Right renal pelvis (tissue), 4 donors: ENCODE measurements around the gene ACSL5. TPM values are rescaled to one million over a fixed set of nuclear protein-coding genes. Genes with fewer than 3 reads are reported as not detected.
"Not testable (repeated sequence)": the region's sequence is repeated elsewhere in the genome, so short reads cannot be mapped to it uniquely, and the experiment has no call there.

Experiments used
- DNase-seq, 4 donors: peaks; one replicate each; pipeline ENCODE4 v3.0.0-alpha.2; 2013; ENCODE audit warnings: low read depth in 4 of 4, low spot score in 3 of 4, missing footprints in 1 of 4
- polyA plus RNA-seq, 4 donors: library from polyadenylated mRNA; unstranded; fragments of 120-200 nt; gene quantifications; one replicate each; pipeline ENCODE4 v1.2.1, GENCODE V29; 2013; ENCODE audit not compliant: insufficient read length in 4 of 4

ACSL5 gene
- polyA plus RNA-seq, 4 donors = 4.6 to 6.4 (median 4.9) TPM

DNA sequence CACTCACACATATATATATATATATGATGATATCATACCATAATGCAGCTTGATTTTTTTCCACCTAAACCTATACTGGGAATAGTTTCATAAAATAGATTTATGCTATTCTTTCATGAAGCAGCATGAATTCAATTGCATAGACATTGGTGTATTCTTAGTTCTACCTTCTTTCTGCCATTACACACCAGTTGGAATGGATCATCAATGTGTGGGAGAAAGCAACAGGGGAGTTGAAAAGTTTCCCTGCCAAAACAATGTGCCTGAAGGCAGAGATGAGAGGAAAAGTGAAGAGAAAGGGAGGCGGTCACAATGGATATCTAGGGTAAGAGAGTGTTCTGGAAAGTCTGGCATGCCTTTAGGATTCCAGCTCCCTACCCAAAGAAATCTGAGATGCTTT is 25.2 kb upstream of the ACSL5 start:
- DNase-seq = no peak

DNA sequence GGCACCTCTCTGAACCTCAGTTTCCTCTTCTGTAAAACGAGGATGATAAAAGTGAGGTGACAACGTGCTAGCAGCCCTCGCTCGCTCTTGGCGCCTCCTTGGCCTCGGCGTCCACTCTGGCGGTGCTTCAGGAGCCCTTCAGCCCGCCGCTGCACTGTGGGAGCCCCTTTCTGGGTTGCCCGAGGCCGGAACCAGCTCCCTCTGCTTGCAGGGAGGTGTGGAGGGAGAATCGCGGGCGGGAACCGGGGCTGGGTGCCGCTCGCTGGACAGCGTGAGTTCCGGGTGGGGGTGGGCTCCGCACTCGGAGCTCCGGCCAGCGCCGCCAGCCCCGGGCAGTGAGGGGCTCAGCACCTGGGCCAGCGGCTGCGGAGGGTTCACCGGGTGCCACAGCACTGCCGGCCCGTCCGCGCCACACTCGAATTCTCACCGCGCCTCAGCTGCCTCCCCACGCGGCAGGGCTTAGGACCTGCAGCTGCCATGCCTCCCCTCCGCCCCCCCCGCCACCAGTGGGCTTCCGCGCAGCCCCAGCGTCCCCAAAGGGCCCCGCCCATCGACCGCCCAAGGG is 24.3 kb upstream of the ACSL5 start:
- no peak for DNase-seq

DNA sequence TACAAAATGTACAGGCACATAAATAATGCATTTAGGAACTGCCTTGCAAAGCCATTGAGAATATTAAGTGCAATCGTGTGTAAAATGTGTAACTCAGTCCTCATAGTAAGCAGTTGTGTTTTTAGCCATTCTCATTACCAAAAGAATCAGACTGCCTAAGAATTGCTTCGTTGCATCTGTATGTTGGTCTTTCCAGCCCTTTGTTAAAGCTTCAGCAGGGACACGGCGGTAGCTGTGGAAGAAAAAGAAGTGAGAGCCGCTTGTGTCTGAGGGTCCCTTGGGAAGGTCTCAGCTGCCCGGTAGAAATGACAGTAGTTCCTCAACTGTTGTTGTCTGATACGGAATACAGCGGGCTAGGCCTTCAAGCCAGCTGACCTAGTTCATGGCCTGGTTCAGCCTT is 22.8 kb upstream of the ACSL5 start:
- DNase-seq = no peak

DNA sequence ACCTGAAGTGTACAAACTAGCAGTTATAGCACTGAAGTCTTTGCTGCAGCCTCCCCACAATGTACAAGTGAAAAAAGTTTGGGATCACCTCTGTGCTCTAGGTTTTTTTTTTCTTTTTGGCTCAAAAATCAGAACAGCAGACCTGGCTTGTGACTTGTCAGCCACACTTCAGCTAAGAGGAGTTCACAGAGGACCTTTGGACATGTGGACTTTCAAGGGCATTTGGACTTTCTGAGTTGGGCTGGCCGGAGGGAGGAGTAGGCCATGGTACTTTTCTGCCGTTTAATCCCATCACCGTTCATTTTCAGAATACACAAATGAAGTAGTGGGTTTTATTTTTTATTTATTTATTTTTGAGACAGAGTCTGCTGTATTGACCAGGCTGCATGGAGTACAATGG is 21.9 kb upstream of the ACSL5 start:
- no peak for DNase-seq

DNA sequence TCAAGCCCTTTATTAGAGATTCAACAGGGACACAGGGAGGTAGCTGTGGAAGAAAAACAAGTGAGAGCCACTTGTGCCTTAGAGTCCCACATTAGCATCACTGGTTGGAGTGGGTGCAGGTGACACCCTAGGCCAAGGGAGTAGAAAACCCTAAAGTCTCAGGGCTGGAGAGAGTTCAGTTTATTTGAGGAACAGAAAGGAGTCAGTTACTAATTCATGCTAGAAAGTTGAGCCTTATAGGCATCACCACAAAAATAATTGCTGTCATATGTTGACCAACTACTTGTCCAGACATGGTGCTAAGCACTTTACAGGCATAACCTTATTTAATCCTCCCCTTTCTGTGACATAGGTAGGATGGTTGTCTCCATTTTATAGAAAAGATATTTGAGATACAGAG is 20.9 kb upstream of the ACSL5 start:
- DNase-seq = no peak

DNA sequence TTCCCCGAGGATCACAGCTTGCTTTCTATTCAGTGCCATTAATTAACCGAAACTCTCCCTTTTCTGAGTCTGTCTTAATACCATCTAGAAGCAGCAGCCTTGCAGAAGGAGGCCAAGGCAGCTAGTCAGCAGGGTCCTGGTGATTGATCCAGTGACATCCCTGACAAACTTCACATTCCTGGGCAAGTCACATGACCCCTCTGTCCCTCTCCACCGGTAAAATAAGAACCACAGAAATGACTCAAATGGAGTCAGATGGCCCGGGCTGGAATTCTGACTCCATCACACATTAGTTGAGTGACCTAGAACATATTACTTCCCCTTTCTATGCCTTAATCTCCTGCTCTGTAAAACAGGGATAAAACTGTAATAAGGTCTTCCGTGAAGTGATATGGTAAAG is 17.2 kb upstream of the ACSL5 start:
- DNase-seq = no peak

DNA sequence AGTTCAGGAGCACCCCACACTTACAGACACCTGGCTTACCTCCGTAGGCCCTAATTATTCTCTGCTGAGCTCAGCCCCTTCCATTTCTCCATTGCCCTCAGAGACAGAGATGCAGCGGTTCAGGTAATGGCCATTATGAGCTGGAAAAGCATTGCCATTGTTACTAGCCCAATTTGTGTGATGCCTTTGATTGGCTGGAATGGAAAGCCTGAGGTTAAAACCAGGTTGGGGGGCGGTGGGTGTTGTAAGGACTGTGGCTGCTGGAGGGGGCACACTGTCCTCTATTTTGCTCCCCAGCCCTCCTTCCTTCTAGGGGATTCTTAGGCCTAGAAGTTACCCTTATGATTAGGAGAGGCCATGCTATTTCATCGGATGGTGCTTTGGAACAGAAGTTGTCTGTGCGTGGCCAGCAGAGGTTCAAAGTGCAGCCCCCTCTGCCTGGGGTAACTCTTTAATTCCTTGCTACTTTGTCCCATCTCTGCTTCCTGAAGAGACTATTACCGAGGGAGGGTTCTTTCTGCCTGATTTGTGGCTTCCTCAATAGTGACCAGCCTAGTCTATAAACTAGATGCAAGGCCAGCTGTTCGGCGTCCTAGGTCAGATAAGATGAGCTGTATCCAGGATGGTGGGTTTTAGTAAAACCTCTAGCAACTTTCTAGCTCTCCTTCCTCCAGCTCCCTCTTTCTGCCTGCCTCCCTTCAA is 14.2 kb upstream of the ACSL5 start:
- no peak for DNase-seq

DNA sequence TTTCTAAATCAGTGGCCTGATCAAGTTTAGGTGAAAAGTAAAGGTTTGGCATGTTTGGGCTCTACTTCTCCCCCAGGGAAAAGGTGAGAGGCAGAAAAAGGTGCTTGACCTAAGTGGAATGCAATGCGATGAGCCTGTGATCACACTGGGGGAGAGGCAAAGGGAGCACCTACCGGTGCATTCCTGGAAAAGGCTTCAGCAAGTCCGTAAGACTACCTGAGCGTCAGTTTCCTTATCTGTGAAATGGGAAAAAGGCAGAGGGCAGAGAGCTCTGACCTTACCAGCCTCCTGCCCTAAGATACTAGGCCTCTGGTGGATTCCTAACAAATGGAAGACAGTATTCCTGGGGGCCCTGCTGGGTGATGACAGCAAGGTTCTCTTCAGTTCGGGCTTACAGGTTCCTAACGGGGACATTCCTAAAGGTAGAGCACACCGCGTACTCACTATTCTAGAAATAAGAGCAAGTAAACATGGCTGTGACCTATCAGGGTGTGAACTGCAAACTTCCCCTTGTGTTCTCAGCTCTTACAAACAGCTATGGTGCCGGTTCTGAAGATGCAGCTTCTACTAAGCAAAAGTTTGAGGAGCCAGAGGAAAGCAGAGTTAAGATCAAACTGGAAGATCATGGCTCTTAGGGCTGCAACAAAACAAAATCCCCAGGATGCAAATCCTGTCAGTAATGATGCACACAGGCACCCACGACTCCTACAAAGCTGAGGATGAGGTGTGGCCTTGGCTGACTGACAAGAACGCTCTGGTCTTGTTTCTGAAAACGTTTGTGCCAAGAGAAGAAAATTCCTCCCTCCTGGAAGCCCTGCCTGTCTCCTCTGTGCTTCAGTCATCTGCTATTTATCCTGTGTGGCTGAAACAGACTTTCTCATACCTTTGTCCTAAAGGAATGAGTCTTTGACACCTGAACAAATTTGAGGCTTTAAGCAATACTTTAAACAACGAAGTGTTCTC is 13.3 kb upstream of the ACSL5 start:
- DNase-seq = no peak

DNA sequence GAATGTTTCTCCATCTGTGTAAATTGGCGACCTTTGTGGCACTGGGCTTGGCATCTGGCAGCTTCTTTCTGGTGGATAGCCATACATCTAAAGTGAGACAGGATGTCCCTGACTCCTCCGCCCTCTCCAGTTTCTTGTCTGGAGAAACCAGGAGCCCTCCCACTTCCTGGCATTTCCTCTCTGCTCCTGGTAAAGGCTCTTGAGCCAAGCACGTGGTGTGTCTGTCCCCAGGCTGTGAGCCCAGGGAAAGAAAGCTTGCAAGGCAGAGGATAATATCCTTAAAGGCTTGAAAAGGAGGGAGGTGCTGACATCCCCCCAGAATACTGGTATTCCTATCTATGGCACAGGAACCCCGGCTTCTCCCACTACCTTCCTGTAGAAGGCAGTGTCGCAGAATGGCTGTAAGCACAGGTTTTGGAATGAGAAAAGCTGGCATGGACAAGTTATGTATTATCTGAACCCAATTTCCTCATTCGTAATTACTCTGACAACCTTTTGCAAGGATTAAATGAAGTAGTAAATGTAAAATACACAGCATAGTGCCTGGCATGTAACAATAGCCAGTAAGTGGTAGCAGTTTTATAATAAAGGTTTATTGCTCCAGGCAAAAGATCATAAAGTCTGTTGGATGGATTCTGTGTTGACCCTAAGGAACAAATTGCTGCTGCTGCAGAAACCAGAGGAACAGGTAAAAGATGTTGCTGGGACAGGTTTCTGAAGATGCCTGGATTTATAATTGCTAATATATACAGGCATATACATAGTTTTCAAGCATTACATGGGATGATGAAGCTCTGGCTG is 11.8 kb upstream of the ACSL5 start:
- peak in 2 of 4 donors; percentile 14 to 20 for DNase-seq

DNA sequence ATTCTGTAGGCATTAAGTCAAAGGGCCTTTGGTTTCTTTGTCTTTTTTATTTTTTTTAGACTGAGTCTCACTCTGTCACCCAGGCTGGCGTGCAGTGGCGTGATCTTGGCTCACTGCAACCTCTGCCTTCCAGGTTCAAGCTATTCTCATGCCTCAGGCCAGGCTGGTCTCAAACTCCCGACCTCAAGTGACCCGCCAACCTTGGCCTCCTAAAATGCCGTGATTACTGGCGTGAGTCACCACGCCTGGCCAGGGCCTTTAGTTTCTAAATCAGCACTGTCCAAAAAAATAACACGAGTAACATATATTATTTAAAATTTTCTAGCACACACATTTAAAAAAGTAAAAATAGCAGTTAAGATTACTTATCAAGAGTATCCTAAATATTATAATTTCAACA is 11.1 kb upstream of the ACSL5 start:
- DNase-seq = no peak

DNA sequence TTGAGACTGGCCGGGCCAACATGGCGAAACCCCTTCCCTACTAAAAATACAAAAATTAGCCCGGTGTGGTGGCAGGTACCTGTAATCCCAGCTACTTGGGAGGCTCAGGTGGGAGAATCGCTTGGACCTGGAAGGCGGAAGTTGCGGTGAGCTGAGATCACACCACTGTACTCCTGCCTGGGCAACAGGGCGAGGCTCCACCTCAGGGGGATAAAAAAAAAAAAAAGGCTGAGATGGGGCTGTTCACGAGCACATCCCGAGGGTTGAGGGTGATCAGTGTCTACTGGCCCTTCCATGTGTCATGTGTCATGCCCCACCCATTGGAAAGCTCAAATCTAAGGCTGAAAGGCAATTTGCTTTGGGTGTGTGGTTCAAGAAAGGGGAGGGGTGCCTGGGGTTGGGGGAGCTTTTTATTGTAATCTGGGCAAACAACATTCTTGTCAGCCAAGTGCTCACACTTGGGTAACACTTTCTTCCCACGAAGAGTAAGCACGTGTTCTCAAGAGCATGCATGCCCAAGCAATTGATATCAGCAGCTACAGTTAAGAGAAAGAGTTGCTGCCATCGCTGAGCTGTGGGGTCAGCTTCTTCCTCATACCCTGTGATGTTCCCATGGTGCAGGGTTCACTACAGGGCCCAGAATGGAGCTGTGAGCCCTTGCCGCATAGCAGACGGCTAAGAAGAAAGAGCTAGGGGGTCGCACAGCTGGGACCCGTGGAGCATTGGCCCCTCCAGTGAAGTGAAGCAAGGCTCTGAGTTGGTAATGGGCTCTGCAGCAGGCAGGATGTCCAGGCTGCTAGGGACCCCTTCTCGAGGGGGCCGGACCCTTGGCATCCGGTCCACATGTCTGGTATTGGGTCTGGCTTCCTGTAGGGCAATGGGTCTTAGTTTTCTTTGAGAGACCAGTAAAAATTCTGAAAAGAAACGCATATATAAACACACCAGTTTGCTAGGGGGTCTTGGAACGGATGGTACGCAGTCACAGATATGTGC is 9.9 kb upstream of the ACSL5 start:
- DNase-seq = no peak

DNA sequence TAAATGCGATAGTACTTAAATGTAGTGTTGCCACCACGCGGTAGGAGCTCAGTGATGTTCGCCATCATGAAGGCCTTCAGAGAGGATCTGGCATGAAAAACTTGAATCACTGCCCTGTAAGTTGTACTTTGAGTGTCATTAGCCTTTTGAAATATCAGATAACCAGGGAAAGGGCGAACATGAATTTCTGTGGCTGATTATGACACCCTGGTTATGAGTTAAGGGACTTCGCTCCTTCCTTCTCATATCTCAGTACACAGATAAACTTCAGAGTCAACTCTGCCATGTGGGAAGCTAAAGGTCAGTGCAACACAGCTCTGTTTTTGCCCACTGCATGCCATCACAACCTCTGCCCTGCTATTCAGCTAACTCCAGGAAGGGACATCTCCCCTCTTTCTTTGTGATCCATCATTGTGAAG is 8.9 kb upstream of the ACSL5 start:
- no peak for DNase-seq

DNA sequence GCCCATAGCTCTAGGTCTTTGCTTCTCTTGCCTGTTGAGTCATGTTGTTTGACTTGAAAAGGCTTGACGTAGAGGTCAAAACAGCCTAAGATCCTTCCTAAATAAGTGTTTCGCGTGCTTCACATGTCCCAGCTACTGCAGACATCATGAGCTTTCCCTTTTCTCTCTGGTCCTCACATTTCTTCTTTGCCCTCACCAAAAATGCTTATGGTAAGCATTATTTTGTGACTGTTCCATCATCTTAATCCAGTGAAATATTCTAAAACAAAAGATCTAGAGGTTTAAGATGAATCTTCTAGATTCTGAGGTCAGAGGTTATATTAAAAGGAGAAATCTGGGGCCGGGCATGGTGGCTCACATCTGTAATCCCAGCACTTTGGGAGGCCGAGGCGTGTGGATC is 8.5 kb upstream of the ACSL5 start:
- DNase-seq = no peak

DNA sequence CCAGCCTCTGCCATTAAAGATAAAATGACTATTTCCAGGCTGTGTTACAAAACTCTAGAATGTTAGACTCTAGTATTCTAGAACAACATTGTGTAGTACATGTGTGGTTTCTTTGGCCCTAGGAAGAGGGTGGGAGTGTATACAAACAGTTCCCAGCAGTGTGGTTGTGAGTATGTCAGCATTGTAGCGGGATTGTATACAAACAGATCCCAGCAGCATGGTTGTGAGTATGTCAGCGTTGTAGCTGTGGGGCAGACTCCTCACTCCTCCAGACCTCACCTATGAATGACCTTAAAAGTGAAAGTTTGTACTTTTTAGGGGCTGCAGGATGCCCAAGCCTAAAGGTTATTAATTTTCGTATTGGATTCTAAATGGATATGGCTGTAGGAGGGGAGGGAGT is 6.9 kb upstream of the ACSL5 start:
- DNase-seq = no peak

DNA sequence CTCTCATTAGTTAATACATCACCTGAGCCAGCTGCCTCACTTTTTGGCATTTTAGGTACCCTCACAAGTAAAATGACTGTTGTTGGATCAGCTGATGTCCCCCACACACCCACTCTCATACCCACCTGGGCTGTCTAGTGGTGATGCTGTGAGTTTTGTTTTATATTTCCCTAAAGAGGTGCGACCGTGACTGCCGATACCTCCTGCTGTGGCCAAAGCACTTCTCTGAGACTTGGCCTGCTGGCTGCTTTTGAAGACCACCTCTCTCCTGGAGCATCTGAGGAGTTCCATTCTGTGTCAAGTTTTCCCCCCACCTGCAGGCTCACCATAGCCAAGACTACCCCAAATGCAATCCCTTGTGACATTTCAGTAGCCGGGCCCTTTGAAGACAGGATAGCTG is 6.4 kb upstream of the ACSL5 start:
- no peak for DNase-seq

DNA sequence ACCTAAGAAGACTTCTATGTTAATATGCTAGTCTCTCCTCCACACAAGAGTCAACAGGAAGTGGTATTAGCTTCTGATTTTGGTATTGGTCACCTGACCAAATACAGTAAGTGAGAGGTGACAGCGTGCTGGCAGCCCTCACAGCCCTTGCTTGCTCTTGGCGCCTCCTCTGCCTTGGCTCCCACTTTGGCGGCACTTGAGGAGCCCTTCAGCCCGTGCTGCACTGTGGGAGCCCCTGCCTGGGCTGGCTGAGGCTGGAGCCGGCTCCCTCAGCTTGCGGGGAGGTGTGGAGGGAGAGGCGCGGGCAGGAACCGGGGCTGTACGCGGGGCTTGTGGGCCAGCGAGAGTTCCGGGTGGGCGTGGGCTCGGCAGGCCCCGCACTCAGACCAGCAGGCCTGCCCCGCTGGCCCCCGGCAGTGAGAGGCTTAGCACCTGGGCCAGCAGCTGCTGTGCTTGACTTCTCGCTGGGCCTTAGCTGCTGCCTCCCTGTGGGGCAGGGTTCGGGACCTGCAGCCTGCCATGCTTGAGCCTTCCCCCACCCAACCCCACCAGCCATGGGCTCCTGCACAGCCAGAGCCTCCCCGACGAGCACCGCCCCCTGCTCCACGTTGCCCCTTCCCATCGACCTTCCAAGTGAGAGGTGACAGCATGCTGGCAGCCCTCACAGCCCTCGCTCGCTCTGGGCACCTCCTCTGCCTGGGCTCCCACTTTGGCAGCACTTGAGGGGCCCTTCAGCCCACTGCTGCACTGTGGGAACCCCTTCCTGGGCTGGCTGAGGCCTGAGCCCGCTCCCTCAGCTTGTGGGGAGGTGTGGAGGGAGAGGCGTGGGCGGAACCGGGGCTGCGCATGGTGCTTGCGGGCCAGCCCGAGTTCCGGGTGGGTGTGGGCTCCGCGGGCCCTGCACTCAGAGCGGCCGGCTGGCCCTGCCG is 4.2 kb upstream of the ACSL5 start:
- no peak for DNase-seq

DNA sequence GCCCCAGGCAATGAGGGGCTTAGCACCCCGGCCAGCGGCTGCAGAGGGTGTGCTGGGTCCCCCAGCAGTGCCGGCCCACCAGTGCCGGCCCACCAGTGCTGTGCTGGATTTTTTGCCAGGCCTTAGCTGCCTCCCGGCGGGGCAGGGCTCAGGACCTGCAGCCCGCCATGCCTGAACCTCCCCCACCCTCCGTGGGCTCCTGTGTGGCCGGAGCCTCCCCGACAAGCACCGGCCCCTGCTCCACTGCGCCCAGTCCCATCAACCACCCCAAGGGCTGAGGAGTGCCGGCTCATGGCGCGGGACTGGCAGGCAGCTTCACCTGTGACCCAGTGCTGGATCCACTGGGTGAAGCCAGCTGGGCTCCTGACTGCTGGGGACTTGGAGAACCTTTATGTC is 3.5 kb upstream of the ACSL5 start:
- DNase-seq = no peak

DNA sequence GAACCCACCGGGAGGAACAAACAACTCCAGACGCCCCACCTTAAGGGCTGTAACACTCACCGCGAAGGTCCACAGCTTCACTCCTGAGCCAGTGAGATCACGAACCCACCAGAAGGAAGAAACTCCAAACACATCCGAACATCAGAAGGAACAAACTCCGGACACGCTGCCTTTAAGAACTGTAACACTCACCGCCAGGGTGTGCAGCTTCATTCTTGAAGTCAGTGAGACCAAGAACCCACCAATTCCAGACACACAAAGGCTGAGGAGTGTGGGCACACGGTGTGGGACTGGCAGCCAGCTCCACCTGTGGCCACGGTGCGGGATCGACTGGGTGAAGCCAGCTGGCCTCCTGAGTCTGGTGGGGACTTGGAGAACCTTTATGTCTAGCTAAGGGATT is 2.6 kb upstream of the ACSL5 start:
- DNase-seq = not testable (repeated sequence)
